Thyroid gland (tissue), 4 donors: ENCODE measurements around the gene SERBP1. TPM values are rescaled to one million over a fixed set of nuclear protein-coding genes. Genes with fewer than 3 reads are reported as not detected.

ENCODE experiments used
- DNase-seq, 2 donors: peaks; one replicate each; pipeline ENCODE4 v3.0.0-alpha.2; 2019
- H3K27ac ChIP-seq, 3 donors: fragments of 200-600 bp; sonication (generic); 1 replicate in 2 of 3; 2 replicates in 1 of 3; pipeline ENCODE4 v1.5.1; 2016 to 2019; ENCODE audit warnings: mild to moderate bottlenecking in 1 of 3, moderate library complexity in 1 of 3
- H3K27me3 ChIP-seq: fragments of 200-600 bp; sonication (generic); one replicate; pipeline ENCODE4 v1.5.1; 2019
- H3K36me3 ChIP-seq, 2 donors: fragments of 200-600 bp; sonication (generic); one replicate each; pipeline ENCODE4 v1.5.1; 2016 to 2019
- H3K4me1 ChIP-seq, 2 donors: fragments of 200-600 bp; sonication (generic); one replicate each; pipeline ENCODE4 v1.5.1; 2017 to 2019
- H3K4me3 ChIP-seq, 3 donors: fragments of 200-600 bp; sonication (generic); replicated peaks in 1 of 3; 1 replicate in 2 of 3; 2 replicates in 1 of 3; pipeline ENCODE4 v1.5.1; 2016; ENCODE audit warnings: mild to moderate bottlenecking in 1 of 3
- H3K9me3 ChIP-seq: fragments of 200-600 bp; sonication (generic); one replicate; pipeline ENCODE4 v1.5.1; 2017
- CTCF ChIP-seq, 6 experiments: fragments of 200-600 bp in 3 of 6; fragments of 450-650 bp in 3 of 6; sonication (generic) in 3 of 6; IDR thresholded peaks; one replicate each; pipeline ENCODE4 v1.5.1; 2016 to 2019; ENCODE audit warnings: antibody characterized with exemption in 6 of 6, mild to moderate bottlenecking in 2 of 6, inconsistent platforms in 1 of 6, moderate library complexity in 1 of 6
- POLR2A ChIP-seq, 2 donors: fragments of 450-650 bp; IDR thresholded peaks; one replicate each; pipeline ENCODE4 v1.6.1; 2017; ENCODE audit warnings: antibody characterized with exemption in 2 of 2, mild to moderate bottlenecking in 2 of 2, moderate library complexity in 1 of 2
- WGBS, 2 donors: methylation state at CpG; one replicate each; pipeline ENCODE4 v1.1.5; 2017; 5-methylcytosine and 5-hydroxymethylcytosine counted together
- intact Hi-C: fragments of 100-400 bp; cut with DNase I; formaldehyde crosslinking; loops from one replicate; pipeline ENCODE4 v1.15.1; 2023
- total RNA-seq, 4 donors: library from RNA; depleted of rRNA; stranded (reverse); fragments of >200 nt; gene quantifications; one replicate each; pipeline ENCODE4 v1.2.3, GENCODE V29; 2016

SERBP1 gene
- total RNA-seq, 4 donors from 2014 or later = 185 to 218 (median 204) TPM

- H3K36me3 ChIP-seq = no peaks in the 10 kb centered on the region
- TF ChIP-seq POLR2A (IDR thresholded peaks at IDR 0.05) (no peak), CTCF (IDR thresholded peaks at IDR 0.05) (no peak)
- intact Hi-C loops = no loop called here
Measured at GRCh38 chr1:67371681-67372080, 58.5 kb downstream of the SERBP1 start.

GRCh38 chr1:67371043-67371442 is 59.2 kb downstream of the SERBP1 start:
- 98 to 99% methylated on average over 2 of the region's 2 CpGs for WGBS, 2 donors
- DNase-seq = no peak
- Histone ChIP-seq H3K4me1 (no peaks in the 10 kb centered on the region), H3K27ac (no peak overlapping the region), H3K27me3 (no peaks in the 10 kb centered on the region), H3K36me3 (no peaks in the 10 kb centered on the region), H3K4me3 (no peak overlapping the region), H3K9me3 (no peaks in the 10 kb centered on the region)
- TF ChIP-seq POLR2A (IDR thresholded peaks at IDR 0.05) (no peak), CTCF (IDR thresholded peaks at IDR 0.05) (no peak)
- intact Hi-C loops = no loop called here

More at GRCh38 chr1:67371681-67372080, 58.5 kb downstream of the SERBP1 start:
- no peaks in the 10 kb centered on the region for H3K27me3 ChIP-seq
- 79 to 88% methylated on average over 5 of the region's 5 CpGs for WGBS, 2 donors
- H3K27ac ChIP-seq = no peak overlapping the region
- H3K9me3 ChIP-seq = no peaks in the 10 kb centered on the region
- no peak overlapping the region for H3K4me3 ChIP-seq
- no peaks in the 10 kb centered on the region for H3K4me1 ChIP-seq
- no peak for DNase-seq

- no peak overlapping the region for H3K27ac ChIP-seq
- H3K36me3 ChIP-seq = no peaks in the 10 kb centered on the region
- intact Hi-C loops = no loop called here
- H3K27me3 ChIP-seq = no peaks in the 10 kb centered on the region
- WGBS, 2 donors = 91 to 93% methylated on average over 1 of the region's 1 CpG
- no peak overlapping the region for H3K4me3 ChIP-seq
- H3K9me3 ChIP-seq = no peaks in the 10 kb centered on the region
- no peaks in the 10 kb centered on the region for H3K4me1 ChIP-seq
- TF ChIP-seq CTCF (IDR thresholded peaks at IDR 0.05) (no peak), POLR2A (IDR thresholded peaks at IDR 0.05) (no peak)
- no peak for DNase-seq
Measured at GRCh38 chr1:67368046-67368514, 62.1 kb downstream of the SERBP1 start.

GRCh38 chr1:67367370-67368045 is 62.7 kb downstream of the SERBP1 start:
- WGBS, 2 donors = 37 to 39% methylated on average over 8 of the region's 8 CpGs
- peak; percentile 89 for DNase-seq
- H3K36me3 ChIP-seq = no peaks in the 10 kb centered on the region

More at GRCh38 chr1:67367370-67368045, 62.7 kb downstream of the SERBP1 start:
- H3K27ac ChIP-seq = no peak overlapping the region
- intact Hi-C loops = no loop called here
- H3K9me3 ChIP-seq = no peaks in the 10 kb centered on the region
- H3K4me1 ChIP-seq = no peaks in the 10 kb centered on the region
- no peaks in the 10 kb centered on the region for H3K27me3 ChIP-seq
- no peak overlapping the region for H3K4me3 ChIP-seq
- TF ChIP-seq POLR2A (IDR thresholded peaks at IDR 0.05) (no peak), CTCF (IDR thresholded peaks at IDR 0.05) (peak in 2 of 6 experiments; percentile 19 to 22)
